Peyer's patch (tissue), 4 donors: ENCODE data around the gene ANKRD2. TPM values are rescaled to one million over a fixed set of nuclear protein-coding genes. Genes with fewer than 3 reads are reported as not detected.

Experiments used
- DNase-seq, 3 donors: peaks; one replicate each; pipeline ENCODE4 v3.0.0-alpha.2; 2017 to 2019
- H3K27ac ChIP-seq, 4 donors: fragments of 200-600 bp; sonication (generic); one replicate each; pipeline ENCODE4 v1.5.1; 2016 to 2019
- H3K27me3 ChIP-seq, 2 donors: fragments of 200-600 bp; sonication (generic); one replicate each; pipeline ENCODE4 v1.5.1; 2019
- H3K36me3 ChIP-seq, 3 donors: fragments of 200-600 bp; sonication (generic); one replicate each; pipeline ENCODE4 v1.5.1; 2016 to 2019
- H3K4me1 ChIP-seq, 4 donors: fragments of 200-600 bp; sonication (generic); one replicate each; pipeline ENCODE4 v1.5.1; 2016 to 2019
- H3K4me3 ChIP-seq, 4 donors: fragments of 200-600 bp; sonication (generic); 1 replicate in 3 of 4; 2 replicates in 1 of 4; pipeline ENCODE4 v1.5.1; 2016 to 2019; ENCODE audit warnings: mild to moderate bottlenecking in 1 of 4
- H3K9me3 ChIP-seq, 4 donors: fragments of 200-600 bp; sonication (generic); one replicate each; pipeline ENCODE4 v1.5.1; 2016 to 2019; ENCODE audit warnings: mild to moderate bottlenecking in 1 of 4
- POLR2A ChIP-seq, 2 donors: fragments of 450-650 bp; IDR thresholded peaks; one replicate each; pipeline ENCODE4 v1.5.1; 2017; ENCODE audit warnings: antibody characterized with exemption in 2 of 2, mild to moderate bottlenecking in 2 of 2, moderate library complexity in 2 of 2
- total RNA-seq, 4 donors: library from RNA; depleted of rRNA; stranded (reverse); fragments of >200 nt; gene quantifications; one replicate each; pipeline ENCODE4 v1.1.0, GENCODE V29; 2016
- TF ChIP-seq, protein P1 (sequence below), 6 experiments: fragments of 450-650 bp in 4 of 6; fragments of 200-600 bp in 2 of 6; sonication (generic) in 1 of 6; IDR thresholded peaks; one replicate each; pipeline ENCODE4 v1.5.1; 2017 to 2019; ENCODE audit warnings: antibody characterized with exemption in 6 of 6, mild to moderate bottlenecking in 3 of 6, moderate library complexity in 1 of 6

The ANKRD2 gene
- total RNA-seq, 4 donors from 2014 or later, result not detected

DNA sequence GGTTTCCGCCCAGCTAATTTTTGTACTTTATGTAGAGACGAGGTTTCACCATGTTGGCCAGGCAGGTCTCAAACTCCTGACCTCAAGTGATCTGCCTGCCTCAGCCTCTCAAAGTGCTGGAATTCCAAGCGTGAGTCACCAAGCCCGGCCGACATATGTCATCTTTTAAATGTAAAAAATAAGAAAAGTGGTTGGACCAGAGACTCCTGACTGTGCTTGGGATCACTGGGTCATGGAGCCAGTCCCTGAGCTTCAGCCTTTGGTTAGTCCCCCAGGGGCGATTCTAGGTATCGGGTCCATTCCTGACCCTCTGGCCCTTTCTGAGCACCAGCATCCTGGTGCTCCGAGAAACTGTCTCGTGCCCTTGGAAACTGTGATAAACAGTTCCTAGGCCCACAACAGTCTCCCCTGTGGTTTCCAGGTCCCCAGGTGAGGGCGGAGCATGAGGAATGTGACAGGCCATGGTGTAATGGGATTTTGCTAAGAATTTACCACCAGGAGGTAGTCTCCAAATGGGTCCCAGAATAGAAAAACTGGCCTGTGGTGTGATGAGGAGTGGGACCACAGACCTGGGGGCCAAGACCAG is 41.1 kb upstream of the ANKRD2 start:
- Histone ChIP-seq H3K27me3 (no peaks in the 10 kb centered on the region), H3K9me3 (no peaks in the 10 kb centered on the region), H3K4me3 (no peak overlapping the region), H3K27ac (no peak overlapping the region), H3K36me3 (no peaks in the 10 kb centered on the region), H3K4me1 (no peaks in the 10 kb centered on the region)
- no peak for DNase-seq
- TF ChIP-seq, protein P1, sequence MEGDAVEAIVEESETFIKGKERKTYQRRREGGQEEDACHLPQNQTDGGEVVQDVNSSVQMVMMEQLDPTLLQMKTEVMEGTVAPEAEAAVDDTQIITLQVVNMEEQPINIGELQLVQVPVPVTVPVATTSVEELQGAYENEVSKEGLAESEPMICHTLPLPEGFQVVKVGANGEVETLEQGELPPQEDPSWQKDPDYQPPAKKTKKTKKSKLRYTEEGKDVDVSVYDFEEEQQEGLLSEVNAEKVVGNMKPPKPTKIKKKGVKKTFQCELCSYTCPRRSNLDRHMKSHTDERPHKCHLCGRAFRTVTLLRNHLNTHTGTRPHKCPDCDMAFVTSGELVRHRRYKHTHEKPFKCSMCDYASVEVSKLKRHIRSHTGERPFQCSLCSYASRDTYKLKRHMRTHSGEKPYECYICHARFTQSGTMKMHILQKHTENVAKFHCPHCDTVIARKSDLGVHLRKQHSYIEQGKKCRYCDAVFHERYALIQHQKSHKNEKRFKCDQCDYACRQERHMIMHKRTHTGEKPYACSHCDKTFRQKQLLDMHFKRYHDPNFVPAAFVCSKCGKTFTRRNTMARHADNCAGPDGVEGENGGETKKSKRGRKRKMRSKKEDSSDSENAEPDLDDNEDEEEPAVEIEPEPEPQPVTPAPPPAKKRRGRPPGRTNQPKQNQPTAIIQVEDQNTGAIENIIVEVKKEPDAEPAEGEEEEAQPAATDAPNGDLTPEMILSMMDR (IDR thresholded peaks at IDR 0.05), result no peak
- TF ChIP-seq POLR2A (IDR thresholded peaks at IDR 0.05), result no peak

DNA sequence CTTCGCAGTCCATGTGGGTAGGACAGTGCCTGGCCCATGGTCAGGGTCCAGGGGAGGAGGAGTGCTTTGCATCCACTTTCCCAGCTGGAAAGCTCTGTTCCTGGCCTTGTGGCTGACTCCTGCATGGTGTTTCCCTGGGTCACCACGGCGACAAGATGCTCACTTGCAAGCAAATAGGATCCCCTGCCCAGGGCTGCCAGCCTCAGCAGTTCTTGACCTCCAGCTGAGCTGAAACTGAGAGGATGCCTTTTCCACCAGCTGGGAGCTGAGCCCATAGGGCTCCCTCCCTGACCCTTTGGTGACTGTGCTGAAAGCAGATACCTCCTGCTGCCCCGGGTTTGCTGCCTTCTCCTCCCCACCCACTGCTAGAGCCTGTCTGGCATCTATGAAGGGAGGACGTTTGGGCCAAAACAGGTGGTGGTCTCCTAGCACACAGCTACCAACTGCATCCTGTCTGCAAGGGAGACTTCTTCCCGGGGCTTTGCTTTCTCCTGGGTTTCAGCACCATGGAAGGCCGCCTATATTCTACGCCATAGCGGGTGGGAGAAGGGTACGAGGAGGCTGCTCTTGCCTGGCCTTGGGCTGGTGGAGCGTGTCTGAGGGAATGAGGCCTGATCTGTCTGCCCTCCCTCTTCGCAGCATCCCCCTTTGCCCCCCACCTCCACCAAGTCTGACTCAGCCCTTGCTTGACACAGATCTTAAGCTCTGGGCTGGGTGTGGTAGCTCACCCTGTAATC is 39.5 kb upstream of the ANKRD2 start:
- Histone ChIP-seq H3K4me3 (no peak overlapping the region), H3K9me3 (no peaks in the 10 kb centered on the region), H3K36me3 (no peaks in the 10 kb centered on the region), H3K27ac (no peak overlapping the region), H3K27me3 (no peaks in the 10 kb centered on the region), H3K4me1 (no peaks in the 10 kb centered on the region)
- no peak for DNase-seq
- TF ChIP-seq, protein P1 (IDR thresholded peaks at IDR 0.05), result no peak
- TF ChIP-seq POLR2A (IDR thresholded peaks at IDR 0.05), result no peak

DNA sequence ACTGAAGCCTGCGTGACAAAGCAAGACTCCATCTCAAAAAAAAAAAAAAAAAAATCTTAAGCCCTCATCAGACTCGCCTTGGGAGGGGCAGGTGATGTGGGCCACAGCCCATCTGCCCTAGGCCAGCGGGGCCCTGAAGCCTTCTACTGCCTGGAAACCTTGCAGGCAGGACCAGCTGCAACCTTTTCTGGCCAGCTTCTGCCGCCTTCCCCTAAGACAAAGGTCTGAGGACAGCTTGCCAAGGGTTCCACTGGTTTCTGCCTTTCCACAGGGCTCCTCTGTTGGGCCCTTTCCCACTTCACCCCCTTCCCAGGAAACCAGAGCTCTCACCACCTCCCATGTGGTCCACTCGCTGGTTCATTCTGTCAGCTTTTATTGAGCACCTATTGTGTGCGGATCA is 38.7 kb upstream of the ANKRD2 start:
- DNase-seq, result no peak
- Histone ChIP-seq H3K36me3 (no peaks in the 10 kb centered on the region), H3K27ac (no peak overlapping the region), H3K4me3 (no peak overlapping the region), H3K9me3 (no peaks in the 10 kb centered on the region), H3K4me1 (no peaks in the 10 kb centered on the region), H3K27me3 (no peaks in the 10 kb centered on the region)
- no peak for TF ChIP-seq POLR2A (IDR thresholded peaks at IDR 0.05)
- TF ChIP-seq, protein P1 (IDR thresholded peaks at IDR 0.05), result no peak

DNA sequence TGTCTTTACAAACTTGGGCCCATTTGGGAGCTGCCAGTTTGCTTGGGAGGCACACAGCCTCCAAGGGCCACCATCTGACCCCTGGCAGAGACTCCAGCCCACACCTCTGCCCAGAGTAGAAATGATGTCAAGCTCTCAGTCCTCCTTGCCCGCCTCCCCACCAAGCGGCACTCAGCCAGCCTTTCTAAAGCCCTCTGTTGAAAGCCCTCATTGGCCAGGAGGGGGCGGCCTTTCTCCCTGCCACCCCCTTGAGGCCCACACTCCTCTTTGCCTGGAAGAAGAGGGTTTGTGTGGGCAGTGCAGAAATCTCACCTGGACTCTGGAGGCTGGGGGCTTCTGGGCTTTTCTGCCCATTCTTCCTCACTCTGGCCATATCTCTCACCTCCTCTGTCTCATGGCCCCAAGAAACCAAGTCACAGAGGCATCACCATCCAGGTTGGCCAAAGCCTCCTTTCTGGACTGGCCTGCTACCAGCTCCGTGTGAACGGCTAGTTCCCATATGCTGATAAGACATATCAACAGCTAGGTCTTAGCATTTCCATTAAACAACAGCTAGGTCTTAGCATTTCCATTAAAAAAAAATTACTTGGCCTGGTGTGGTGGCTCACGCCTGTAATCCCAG is 37.7 kb upstream of the ANKRD2 start:
- no peaks in the 10 kb centered on the region for H3K4me1 ChIP-seq
- H3K4me3 ChIP-seq, result no peak overlapping the region
- H3K9me3 ChIP-seq, result no peaks in the 10 kb centered on the region
- H3K27ac ChIP-seq, result no peak overlapping the region
- H3K27me3 ChIP-seq, result no peaks in the 10 kb centered on the region
- no peak for DNase-seq
- TF ChIP-seq POLR2A (IDR thresholded peaks at IDR 0.05), result no peak
- TF ChIP-seq, protein P1 (IDR thresholded peaks at IDR 0.05), result peak in 3 of 6 experiments; percentile 19 to 32 (median 24)
- no peaks in the 10 kb centered on the region for H3K36me3 ChIP-seq

DNA sequence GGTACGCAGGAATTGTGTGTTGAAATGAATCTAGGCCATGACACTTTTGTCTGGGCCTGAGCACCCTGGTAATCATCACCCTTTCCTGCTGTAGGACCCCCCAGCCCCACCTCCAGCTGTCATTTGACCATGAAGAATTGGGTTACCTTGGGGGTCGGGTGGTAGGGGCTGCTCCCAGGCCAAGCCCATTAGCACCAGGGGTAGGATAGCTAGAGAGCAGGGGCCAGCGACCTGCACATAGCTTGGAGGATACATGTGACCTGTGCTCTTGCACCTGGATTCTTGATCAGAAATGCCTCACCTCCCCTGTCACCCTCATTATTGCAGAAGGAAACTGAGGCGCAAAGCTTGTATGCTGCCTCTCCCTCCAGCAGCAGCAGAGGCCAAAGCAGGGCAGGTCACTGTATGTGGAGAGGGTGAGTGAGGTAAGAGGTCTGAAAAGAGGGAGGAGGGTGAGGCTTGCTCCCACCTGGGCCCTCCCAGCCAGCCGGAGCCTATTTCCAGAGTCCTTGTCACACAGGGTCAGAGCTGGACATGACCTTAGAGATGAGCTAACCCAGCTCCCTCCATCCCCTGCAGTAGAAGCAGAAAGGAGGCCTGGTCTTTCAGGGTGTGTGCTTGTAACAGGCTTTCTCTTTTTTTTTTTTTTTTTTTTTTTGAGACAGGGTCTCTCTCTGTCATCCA is 35.3 kb upstream of the ANKRD2 start:
- TF ChIP-seq POLR2A (IDR thresholded peaks at IDR 0.05), result no peak
- Histone ChIP-seq H3K4me1 (peaks cover 0 to 5% (median 0%) of the 10 kb centered on the region in 4 donors), H3K36me3 (no peaks in the 10 kb centered on the region), H3K9me3 (no peaks in the 10 kb centered on the region), H3K27ac (no peak overlapping the region), H3K4me3 (no peak overlapping the region), H3K27me3 (no peaks in the 10 kb centered on the region)
- no peak for DNase-seq
